Esophagus muscularis mucosa (tissue), 4 donors: ENCODE results near the gene MAST4.

Experiments used
- EP300 ChIP-seq: sonication (generic); formaldehyde crosslinking; IDR thresholded peaks from one replicate; pipeline ENCODE4 v1.6.1; 2017; ENCODE audit warnings: antibody characterized with exemption
- POLR2A ChIP-seq: fragments of 450-650 bp; IDR thresholded peaks from one replicate; pipeline ENCODE4 v1.6.1; 2017; ENCODE audit warnings: antibody characterized with exemption, moderate library complexity, mild to moderate bottlenecking, low read depth
- TF ChIP-seq, protein P1 (sequence below), 3 experiments: fragments of 200-600 bp in 2 of 3; fragments of 450-650 bp in 1 of 3; sonication (generic) in 2 of 3; IDR thresholded peaks; one replicate each; pipeline ENCODE4 v1.5.1; 2017 to 2019; ENCODE audit warnings: antibody characterized with exemption in 3 of 3, mild to moderate bottlenecking in 2 of 3, moderate library complexity in 1 of 3

DNA sequence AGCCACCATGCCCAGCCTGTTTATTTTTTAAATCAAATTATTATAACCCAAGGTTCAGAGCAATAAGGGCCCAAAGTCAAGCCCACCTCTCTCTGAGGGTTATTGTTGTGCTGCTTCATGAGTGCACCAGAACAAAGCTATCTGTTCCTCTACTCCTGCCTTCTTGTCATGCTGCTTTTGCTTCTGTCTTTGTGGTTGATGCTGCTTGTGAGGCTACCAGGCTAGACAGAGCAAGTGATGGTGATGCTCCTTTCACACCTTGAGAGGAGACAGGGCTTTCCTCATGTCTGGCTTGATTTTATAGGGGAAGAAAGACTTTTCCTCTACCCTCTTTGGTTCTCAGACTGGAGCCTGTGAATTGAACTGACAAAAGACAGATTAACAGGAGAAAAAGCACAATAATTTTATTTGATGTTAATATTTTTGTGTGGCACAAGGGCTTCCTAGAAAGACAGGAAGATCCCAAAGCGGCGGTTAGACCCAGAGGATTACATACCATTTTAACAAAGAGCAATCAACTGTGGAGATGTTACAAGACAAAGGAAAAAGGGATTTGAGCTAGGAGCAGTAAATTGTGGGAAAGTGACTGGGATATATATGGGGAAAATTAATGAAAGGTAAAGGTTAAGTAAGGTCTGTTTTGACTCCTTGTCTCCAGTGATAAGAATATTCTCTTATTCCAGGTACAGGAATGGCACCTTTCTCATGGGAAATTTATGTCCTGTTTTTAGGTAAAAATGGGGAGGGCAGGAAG lies 604.8 kb downstream of the MAST4 start:
- TF ChIP-seq, protein P1, sequence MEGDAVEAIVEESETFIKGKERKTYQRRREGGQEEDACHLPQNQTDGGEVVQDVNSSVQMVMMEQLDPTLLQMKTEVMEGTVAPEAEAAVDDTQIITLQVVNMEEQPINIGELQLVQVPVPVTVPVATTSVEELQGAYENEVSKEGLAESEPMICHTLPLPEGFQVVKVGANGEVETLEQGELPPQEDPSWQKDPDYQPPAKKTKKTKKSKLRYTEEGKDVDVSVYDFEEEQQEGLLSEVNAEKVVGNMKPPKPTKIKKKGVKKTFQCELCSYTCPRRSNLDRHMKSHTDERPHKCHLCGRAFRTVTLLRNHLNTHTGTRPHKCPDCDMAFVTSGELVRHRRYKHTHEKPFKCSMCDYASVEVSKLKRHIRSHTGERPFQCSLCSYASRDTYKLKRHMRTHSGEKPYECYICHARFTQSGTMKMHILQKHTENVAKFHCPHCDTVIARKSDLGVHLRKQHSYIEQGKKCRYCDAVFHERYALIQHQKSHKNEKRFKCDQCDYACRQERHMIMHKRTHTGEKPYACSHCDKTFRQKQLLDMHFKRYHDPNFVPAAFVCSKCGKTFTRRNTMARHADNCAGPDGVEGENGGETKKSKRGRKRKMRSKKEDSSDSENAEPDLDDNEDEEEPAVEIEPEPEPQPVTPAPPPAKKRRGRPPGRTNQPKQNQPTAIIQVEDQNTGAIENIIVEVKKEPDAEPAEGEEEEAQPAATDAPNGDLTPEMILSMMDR (IDR thresholded peaks at IDR 0.05) = no peak
- TF ChIP-seq EP300 (no peak), POLR2A (no peak)
